Tibial nerve (tissue), 4 donors: ENCODE measurements around the gene IL1R1.

Experiments
- CTCF ChIP-seq, 5 experiments: fragments of 200-600 bp in 3 of 5; fragments of 450-650 bp in 2 of 5; sonication (generic) in 3 of 5; IDR thresholded peaks; one replicate each; pipeline ENCODE4 v1.5.1; 2016 to 2019; ENCODE audit warnings: antibody characterized with exemption in 5 of 5, mild to moderate bottlenecking in 3 of 5, moderate library complexity in 2 of 5
- EP300 ChIP-seq, 2 donors: sonication (generic); formaldehyde crosslinking; IDR thresholded peaks; one replicate each; pipeline ENCODE4 v1.6.1; 2017; ENCODE audit warnings: antibody characterized with exemption in 2 of 2, mild to moderate bottlenecking in 1 of 2
- POLR2A ChIP-seq, 2 donors: fragments of 450-650 bp; IDR thresholded peaks; one replicate each; pipeline ENCODE4 v1.6.1; 2017; ENCODE audit warnings: antibody characterized with exemption in 2 of 2, mild to moderate bottlenecking in 2 of 2, moderate library complexity in 2 of 2

- no peak for TF ChIP-seq CTCF (IDR thresholded peaks at IDR 0.05)
- TF ChIP-seq POLR2A (IDR thresholded peaks at IDR 0.05), result no peak
- no peak for TF ChIP-seq EP300 (IDR thresholded peaks at IDR 0.05)
These were observed 29.6 kb upstream of the IL1R1 start for GRCh38 chr2:102112692-102113665.
